ENCODE results near the gene LMNTD2.

Gene LMNTD2

GRCh38 chr11:597166-597725 lies 36.7 kb upstream of the LMNTD2 start:
- no peak overlapping the region for H3K56ac ChIP-seq (ENCODE audit: low read length)
- no peak overlapping the region for H3K9ac ChIP-seq (ENCODE audit: low read length)
- peaks cover 37% of the 10 kb centered on the region for H3K36me3 ChIP-seq (ENCODE audit: control insufficient read depth, insufficient read depth, low read length)
- H3K27me3 ChIP-seq (ENCODE audit: insufficient read depth, low read length, poor library complexity) = no peaks in the 10 kb centered on the region
- no peak overlapping the region for H3K4me2 ChIP-seq (ENCODE audit: low read length)
- no peak overlapping the region for H2BK15ac ChIP-seq (replicated peaks; ENCODE audit: low read depth)
- no CpG with 5 or more reads among the region's 29 CpGs for WGBS (ENCODE audit: extremely low coverage, insufficient coverage, low lambda C conversion rate)
- no peak overlapping the region for H3K4me3 ChIP-seq (ENCODE audit: low read length)
- no peak overlapping the region for H3K23ac ChIP-seq (ENCODE audit: low read length)
- DNase-seq = peak; percentile 41
- no peak overlapping the region for H2BK5ac ChIP-seq (ENCODE audit: low read length)
- H4K8ac ChIP-seq (ENCODE audit: low read depth, low read length) = no peak overlapping the region
- no peak overlapping the region for H2AK5ac ChIP-seq (ENCODE audit: low read length)
- H3K79me2 ChIP-seq (ENCODE audit: control insufficient read depth, insufficient read depth, low read length) = no peaks in the 10 kb centered on the region
- H4K5ac ChIP-seq (ENCODE audit: low read length) = no peak overlapping the region
- no peaks in the 10 kb centered on the region for H3K4me1 ChIP-seq (ENCODE audit: control insufficient read depth, low read depth, low read length)
- H3K4ac ChIP-seq (ENCODE audit: low read depth, low read length) = no peak overlapping the region
- H2BK120ac ChIP-seq (ENCODE audit: low read depth, low read length) = no peak overlapping the region
- H3K18ac ChIP-seq (ENCODE audit: low read length) = no peak overlapping the region
- peaks cover 5% of the 10 kb centered on the region for H3K79me1 ChIP-seq (ENCODE audit: low read length)
- no peak overlapping the region for H3K27ac ChIP-seq (ENCODE audit: low read depth, low read length)

GRCh38 chr11:596374-596773 lies 35.8 kb upstream of the LMNTD2 start:
- no peak overlapping the region for H2AK5ac ChIP-seq (ENCODE audit: low read length)
- H3K4me1 ChIP-seq (ENCODE audit: control insufficient read depth, low read depth, low read length) = no peaks in the 10 kb centered on the region
- H3K79me1 ChIP-seq (ENCODE audit: low read length) = peaks cover 5% of the 10 kb centered on the region
- WGBS (ENCODE audit: extremely low coverage, insufficient coverage, low lambda C conversion rate) = no CpG with 5 or more reads among the region's 10 CpGs
- no peaks in the 10 kb centered on the region for H3K27me3 ChIP-seq (ENCODE audit: insufficient read depth, low read length, poor library complexity)
- H3K23ac ChIP-seq (ENCODE audit: low read length) = no peak overlapping the region
- no peak overlapping the region for H3K4me2 ChIP-seq (ENCODE audit: low read length)
- no peak overlapping the region for H3K4ac ChIP-seq (ENCODE audit: low read depth, low read length)
- H2BK15ac ChIP-seq (replicated peaks; ENCODE audit: low read depth) = no peak overlapping the region
- H2BK5ac ChIP-seq (ENCODE audit: low read length) = no peak overlapping the region
- H3K79me2 ChIP-seq (ENCODE audit: control insufficient read depth, insufficient read depth, low read length) = no peaks in the 10 kb centered on the region
- H3K9ac ChIP-seq (ENCODE audit: low read length) = no peak overlapping the region
- no peak overlapping the region for H4K8ac ChIP-seq (ENCODE audit: low read depth, low read length)
- no peak overlapping the region for H3K4me3 ChIP-seq (ENCODE audit: low read length)
- no peak overlapping the region for H2BK120ac ChIP-seq (ENCODE audit: low read depth, low read length)
- H3K18ac ChIP-seq (ENCODE audit: low read length) = no peak overlapping the region
- H3K36me3 ChIP-seq (ENCODE audit: control insufficient read depth, insufficient read depth, low read length) = peaks cover 34% of the 10 kb centered on the region
- no peak overlapping the region for H4K5ac ChIP-seq (ENCODE audit: low read length)
- H3K27ac ChIP-seq (ENCODE audit: low read depth, low read length) = no peak overlapping the region
- DNase-seq = no peak
- H3K56ac ChIP-seq (ENCODE audit: low read length) = no peak overlapping the region

GRCh38 chr11:595400-595799 lies 34.9 kb upstream of the LMNTD2 start:
- Histone ChIP-seq H3K4me2 (ENCODE audit: low read length) (no peak overlapping the region), H3K4me3 (ENCODE audit: low read length) (no peak overlapping the region), H3K27me3 (ENCODE audit: insufficient read depth, low read length, poor library complexity) (no peaks in the 10 kb centered on the region), H2BK15ac (replicated peaks; ENCODE audit: low read depth) (no peak overlapping the region), H2BK120ac (ENCODE audit: low read depth, low read length) (no peak overlapping the region), H2AK5ac (ENCODE audit: low read length) (no peak overlapping the region), H3K27ac (ENCODE audit: low read depth, low read length) (no peak overlapping the region), H3K18ac (ENCODE audit: low read length) (no peak overlapping the region), H3K56ac (ENCODE audit: low read length) (no peak overlapping the region), H4K5ac (ENCODE audit: low read length) (no peak overlapping the region), H3K79me2 (ENCODE audit: control insufficient read depth, insufficient read depth, low read length) (no peaks in the 10 kb centered on the region), H3K23ac (ENCODE audit: low read length) (no peak overlapping the region), H3K4ac (ENCODE audit: low read depth, low read length) (no peak overlapping the region), H3K4me1 (ENCODE audit: control insufficient read depth, low read depth, low read length) (no peaks in the 10 kb centered on the region), H4K8ac (ENCODE audit: low read depth, low read length) (no peak overlapping the region), H2BK5ac (ENCODE audit: low read length) (no peak overlapping the region), H3K9ac (ENCODE audit: low read length) (no peak overlapping the region), H3K36me3 (ENCODE audit: control insufficient read depth, insufficient read depth, low read length) (peaks cover 34% of the 10 kb centered on the region), H3K79me1 (ENCODE audit: low read length) (peaks cover 5% of the 10 kb centered on the region)
- DNase-seq = no peak
- WGBS (ENCODE audit: extremely low coverage, insufficient coverage, low lambda C conversion rate) = no CpG with 5 or more reads among the region's 10 CpGs

- Histone ChIP-seq H3K4me2 (ENCODE audit: low read length) (no peak overlapping the region), H3K4me1 (ENCODE audit: control insufficient read depth, low read depth, low read length) (no peaks in the 10 kb centered on the region), H4K8ac (ENCODE audit: low read depth, low read length) (no peak overlapping the region), H2BK15ac (replicated peaks; ENCODE audit: low read depth) (no peak overlapping the region), H3K4ac (ENCODE audit: low read depth, low read length) (no peak overlapping the region), H2BK120ac (ENCODE audit: low read depth, low read length) (no peak overlapping the region), H3K27me3 (ENCODE audit: insufficient read depth, low read length, poor library complexity) (no peaks in the 10 kb centered on the region), H3K56ac (ENCODE audit: low read length) (no peak overlapping the region), H2BK5ac (ENCODE audit: low read length) (no peak overlapping the region), H3K18ac (ENCODE audit: low read length) (no peak overlapping the region), H3K79me1 (ENCODE audit: low read length) (peaks cover 9% of the 10 kb centered on the region), H4K5ac (ENCODE audit: low read length) (no peak overlapping the region), H3K23ac (ENCODE audit: low read length) (no peak overlapping the region), H3K27ac (ENCODE audit: low read depth, low read length) (no peak overlapping the region), H3K4me3 (ENCODE audit: low read length) (no peak overlapping the region), H2AK5ac (ENCODE audit: low read length) (no peak overlapping the region), H3K36me3 (ENCODE audit: control insufficient read depth, insufficient read depth, low read length) (peaks cover 36% of the 10 kb centered on the region), H3K9ac (ENCODE audit: low read length) (no peak overlapping the region), H3K79me2 (ENCODE audit: control insufficient read depth, insufficient read depth, low read length) (no peaks in the 10 kb centered on the region)
- DNase-seq = no peak
- no CpG with 5 or more reads among the region's 21 CpGs for WGBS (ENCODE audit: extremely low coverage, insufficient coverage, low lambda C conversion rate)
These were observed 32.8 kb upstream of the LMNTD2 start for GRCh38 chr11:593347-593746.

- no CpG with 5 or more reads among the region's 10 CpGs for WGBS (ENCODE audit: extremely low coverage, insufficient coverage, low lambda C conversion rate)
- no peak overlapping the region for H3K18ac ChIP-seq (ENCODE audit: low read length)
- H4K5ac ChIP-seq (ENCODE audit: low read length) = no peak overlapping the region
- no peak overlapping the region for H3K56ac ChIP-seq (ENCODE audit: low read length)
- no peak overlapping the region for H2AK5ac ChIP-seq (ENCODE audit: low read length)
- H4K8ac ChIP-seq (ENCODE audit: low read depth, low read length) = no peak overlapping the region
- H3K79me2 ChIP-seq (ENCODE audit: control insufficient read depth, insufficient read depth, low read length) = no peaks in the 10 kb centered on the region
- no peak overlapping the region for H3K4me3 ChIP-seq (ENCODE audit: low read length)
- H3K23ac ChIP-seq (ENCODE audit: low read length) = no peak overlapping the region
- no peak overlapping the region for H3K9ac ChIP-seq (ENCODE audit: low read length)
- H3K4me1 ChIP-seq (ENCODE audit: control insufficient read depth, low read depth, low read length) = no peaks in the 10 kb centered on the region
- H3K27me3 ChIP-seq (ENCODE audit: insufficient read depth, low read length, poor library complexity) = no peaks in the 10 kb centered on the region
- no peak for DNase-seq
- H3K79me1 ChIP-seq (ENCODE audit: low read length) = peaks cover 11% of the 10 kb centered on the region
- H3K4ac ChIP-seq (ENCODE audit: low read depth, low read length) = no peak overlapping the region
- peaks cover 38% of the 10 kb centered on the region for H3K36me3 ChIP-seq (ENCODE audit: control insufficient read depth, insufficient read depth, low read length)
- H2BK5ac ChIP-seq (ENCODE audit: low read length) = no peak overlapping the region
- H2BK120ac ChIP-seq (ENCODE audit: low read depth, low read length) = no peak overlapping the region
- H3K27ac ChIP-seq (ENCODE audit: low read depth, low read length) = no peak overlapping the region
- no peak overlapping the region for H3K4me2 ChIP-seq (ENCODE audit: low read length)
- no peak overlapping the region for H2BK15ac ChIP-seq (replicated peaks; ENCODE audit: low read depth)
These were observed 32.4 kb upstream of the LMNTD2 start for GRCh38 chr11:592918-593317.

GRCh38 chr11:592501-592900 lies 32.0 kb upstream of the LMNTD2 start:
- no peak overlapping the region for H3K18ac ChIP-seq (ENCODE audit: low read length)
- no peaks in the 10 kb centered on the region for H3K27me3 ChIP-seq (ENCODE audit: insufficient read depth, low read length, poor library complexity)
- H3K79me1 ChIP-seq (ENCODE audit: low read length) = peaks cover 11% of the 10 kb centered on the region
- H4K8ac ChIP-seq (ENCODE audit: low read depth, low read length) = no peak overlapping the region
- no peaks in the 10 kb centered on the region for H3K4me1 ChIP-seq (ENCODE audit: control insufficient read depth, low read depth, low read length)
- H2BK120ac ChIP-seq (ENCODE audit: low read depth, low read length) = no peak overlapping the region
- H3K4ac ChIP-seq (ENCODE audit: low read depth, low read length) = no peak overlapping the region
- DNase-seq = no peak
- H3K27ac ChIP-seq (ENCODE audit: low read depth, low read length) = no peak overlapping the region
- no CpG with 5 or more reads among the region's 22 CpGs for WGBS (ENCODE audit: extremely low coverage, insufficient coverage, low lambda C conversion rate)
- no peak overlapping the region for H2AK5ac ChIP-seq (ENCODE audit: low read length)
- no peak overlapping the region for H3K56ac ChIP-seq (ENCODE audit: low read length)
- no peak overlapping the region for H3K4me3 ChIP-seq (ENCODE audit: low read length)
- no peak overlapping the region for H4K5ac ChIP-seq (ENCODE audit: low read length)
- H3K4me2 ChIP-seq (ENCODE audit: low read length) = no peak overlapping the region
- no peak overlapping the region for H2BK15ac ChIP-seq (replicated peaks; ENCODE audit: low read depth)
- no peak overlapping the region for H2BK5ac ChIP-seq (ENCODE audit: low read length)
- H3K23ac ChIP-seq (ENCODE audit: low read length) = no peak overlapping the region
- peaks cover 39% of the 10 kb centered on the region for H3K36me3 ChIP-seq (ENCODE audit: control insufficient read depth, insufficient read depth, low read length)
- no peak overlapping the region for H3K9ac ChIP-seq (ENCODE audit: low read length)
- H3K79me2 ChIP-seq (ENCODE audit: control insufficient read depth, insufficient read depth, low read length) = no peaks in the 10 kb centered on the region

Measured in mesendoderm (in vitro differentiated cells).